H1 (cell line): ENCODE data around the gene CAMKMT. TPM values are rescaled to one million over a fixed set of nuclear protein-coding genes. Genes with fewer than 3 reads are reported as not detected.
A peak's percentile ranks its signal among the peaks of the same experiment; 100 is the strongest.

ENCODE experiments used
- CTCF ChIA-PET: fragments of 300-600 bp; sonication (Branson Sonifier 250); formaldehyde crosslinking; loops from one replicate; lab custom pipeline; 2021; ENCODE audit not compliant: partially characterized antibody; lab: Charles Lee
- POLR2A ChIA-PET: fragments of 300-600 bp; sonication (Branson Sonifier 250); formaldehyde crosslinking; loops from one replicate; lab custom pipeline; 2021; ENCODE audit warnings: inconsistent platforms; ENCODE audit not compliant: partially characterized antibody; lab: Charles Lee
- DNase-seq, 2 experiments: peaks; one replicate each; pipeline versions ENCODE4 v3.0.0 to v3.0.0-alpha.2; 2010 to 2022; ENCODE audit warnings: low spot score in 2 of 2, low read depth in 1 of 2, mixed read lengths in 1 of 2
- FAIRE-seq: peaks from 2 replicates; lab custom pipeline; 2011; peaks lifted over from hg19 to GRCh38; lab: Jason Lieb, UNC
- H2AFZ ChIP-seq: 2 replicates; pipeline ENCODE4 v1.8.1; 2012; ENCODE audit warnings: low read length, inconsistent platforms
- H2AK5ac ChIP-seq: 2 replicates; pipeline ENCODE4 v1.6.1; 2013; ENCODE audit warnings: low read depth, low read length
- H2BK120ac ChIP-seq: replicated peaks from 2 replicates; pipeline ENCODE3; 2013; ENCODE audit warnings: low read depth, low read length, inconsistent platforms
- H2BK12ac ChIP-seq: 2 replicates; pipeline ENCODE4 v1.6.1; 2013; ENCODE audit warnings: low read depth, low read length
- H2BK15ac ChIP-seq: 2 replicates; pipeline ENCODE4 v1.6.1; 2013; ENCODE audit warnings: low read length
- H2BK20ac ChIP-seq: 2 replicates; pipeline ENCODE4 v1.6.1; 2013; ENCODE audit warnings: low read length
- H2BK5ac ChIP-seq: 2 replicates; pipeline ENCODE4 v1.6.1; 2013; ENCODE audit warnings: low read depth, low read length
- H3K14ac ChIP-seq: 2 replicates; pipeline ENCODE4 v1.6.1; 2013; ENCODE audit warnings: inconsistent platforms; ENCODE audit not compliant: insufficient read length
- H3K18ac ChIP-seq: 2 replicates; pipeline ENCODE4 v1.6.1; 2013; ENCODE audit warnings: low read length; ENCODE audit errors: extremely low read depth
- H3K23ac ChIP-seq: 2 replicates; pipeline ENCODE4 v1.6.1; 2013; ENCODE audit warnings: inconsistent platforms; ENCODE audit not compliant: insufficient read length
- H3K23me2 ChIP-seq: 2 replicates; pipeline ENCODE4 v1.6.1; 2013; ENCODE audit warnings: low read depth, low read length
- H3K27ac ChIP-seq: 2 replicates; pipeline ENCODE4 v1.6.1; 2011; ENCODE audit warnings: low read depth, low read length, inconsistent platforms
- H3K27me3 ChIP-seq, 4 experiments: replicated peaks in 1 of 4; 1 replicate in 1 of 4; 2 replicates in 3 of 4; pipeline versions ENCODE4 v1.6.1 to v1.8.1; 2011 to 2013; ENCODE audit warnings: low read length in 3 of 4, mild to moderate bottlenecking in 3 of 4, inconsistent platforms in 2 of 4, mixed read lengths in 2 of 4, moderate library complexity in 1 of 4; ENCODE audit not compliant: control insufficient read depth in 3 of 4, insufficient read depth in 3 of 4; ENCODE audit errors: extremely low read depth in 1 of 4
- H3K36me3 ChIP-seq, 4 experiments: 2 replicates each; pipeline versions ENCODE4 v1.6.1 to v1.8.1; 2011 to 2013; ENCODE audit warnings: mild to moderate bottlenecking in 4 of 4, low read length in 3 of 4, moderate library complexity in 2 of 4, control low read depth in 1 of 4, inconsistent platforms in 1 of 4; ENCODE audit not compliant: insufficient read depth in 4 of 4, control insufficient read depth in 2 of 4
- H3K4ac ChIP-seq: replicated peaks from 2 replicates; pipeline ENCODE3; 2013; ENCODE audit warnings: low read length, low read depth, mixed read lengths, inconsistent platforms; ENCODE audit not compliant: insufficient read length
- H3K4me1 ChIP-seq, 4 experiments: replicated peaks in 1 of 4; 1 replicate in 1 of 4; 2 replicates in 3 of 4; pipeline versions ENCODE4 v1.6.1 to v1.8.1; 2011 to 2013; ENCODE audit warnings: low read length in 3 of 4, inconsistent platforms in 2 of 4, mixed read lengths in 1 of 4; ENCODE audit not compliant: insufficient read depth in 4 of 4, control insufficient read depth in 3 of 4
- H3K4me2 ChIP-seq, 2 experiments: 2 replicates each; pipeline versions ENCODE4 v1.6.1 to v1.8.1; 2011 to 2013; ENCODE audit warnings: low read depth in 2 of 2, low read length in 2 of 2, control low read depth in 1 of 2, inconsistent platforms in 1 of 2, mild to moderate bottlenecking in 1 of 2; ENCODE audit not compliant: insufficient read depth in 1 of 2
- H3K4me3 ChIP-seq, 4 experiments: fragments of 200-600, 300-600 bp in 1 of 4; sonication (generic), shearing (Covaris generic), sonication (Bioruptor Twin) in 1 of 4; 2 replicates each; pipeline versions ENCODE4 v1.5.1 to v1.8.1; 2011 to 2016; ENCODE audit warnings: low read length in 4 of 4, low read depth in 3 of 4, control low read depth in 2 of 4, inconsistent platforms in 2 of 4, mild to moderate bottlenecking in 2 of 4, mixed read lengths in 1 of 4, moderate library complexity in 1 of 4; ENCODE audit not compliant: insufficient read depth in 2 of 4; ENCODE audit errors: extremely low read depth in 1 of 4
- H3K56ac ChIP-seq: replicated peaks from 2 replicates; pipeline ENCODE3; 2013; ENCODE audit warnings: low read depth, mild to moderate bottlenecking, mixed read lengths, low read length, inconsistent platforms; ENCODE audit not compliant: insufficient read length
- H3K79me1 ChIP-seq: 2 replicates; pipeline ENCODE4 v1.6.1; 2013; ENCODE audit warnings: low read depth, low read length, control low read depth
- H3K79me2 ChIP-seq, 2 experiments: 2 replicates each; pipeline versions ENCODE4 v1.6.1 to v1.8.1; 2012 to 2013; ENCODE audit warnings: low read length in 2 of 2, mild to moderate bottlenecking in 2 of 2, inconsistent platforms in 1 of 2; ENCODE audit not compliant: insufficient read depth in 2 of 2, control insufficient read depth in 1 of 2
- H3K9ac ChIP-seq, 4 experiments: replicated peaks in 1 of 4; 1 replicate in 1 of 4; 2 replicates in 3 of 4; pipeline versions ENCODE4 v1.6.1 to v1.8.1; 2011 to 2013; ENCODE audit warnings: low read depth in 3 of 4, low read length in 3 of 4, control low read depth in 2 of 4, mild to moderate bottlenecking in 2 of 4, moderate library complexity in 2 of 4, inconsistent platforms in 1 of 4; ENCODE audit errors: extremely low read depth in 1 of 4
- H3K9me3 ChIP-seq, 2 experiments: 2 replicates each; pipeline versions ENCODE4 v1.6.1 to v1.8.1; 2012 to 2013; ENCODE audit warnings: mild to moderate bottlenecking in 2 of 2, moderate library complexity in 2 of 2, control low read depth in 1 of 2, inconsistent platforms in 1 of 2, low read depth in 1 of 2, low read length in 1 of 2, mixed read lengths in 1 of 2; ENCODE audit not compliant: insufficient read depth in 2 of 2
- H4K20me1 ChIP-seq, 2 experiments: replicated peaks in 1 of 2; 2 replicates each; pipeline versions ENCODE3 to v1.8.1; 2011 to 2013; ENCODE audit warnings: inconsistent platforms in 2 of 2, low read length in 2 of 2, mild to moderate bottlenecking in 1 of 2; ENCODE audit not compliant: insufficient read depth in 2 of 2, control insufficient read depth in 1 of 2
- H4K5ac ChIP-seq: 2 replicates; pipeline ENCODE4 v1.6.1; 2013; ENCODE audit warnings: low read length, low read depth, mixed read lengths, inconsistent platforms; ENCODE audit not compliant: insufficient read length
- H4K8ac ChIP-seq: 2 replicates; pipeline ENCODE4 v1.8.0; 2013; ENCODE audit warnings: mild to moderate bottlenecking, moderate library complexity, low read length, inconsistent platforms; ENCODE audit not compliant: insufficient read depth; ENCODE audit errors: extremely low read depth
- H4K91ac ChIP-seq: replicated peaks from 2 replicates; pipeline ENCODE3; 2013; ENCODE audit warnings: low read length, mixed read lengths, inconsistent platforms; ENCODE audit not compliant: insufficient read length
- E2F6 ChIP-seq: IDR thresholded peaks from 2 replicates; pipeline ENCODE4 v1.6.1; 2012; ENCODE audit warnings: inconsistent platforms
- EP300 ChIP-seq, 2 experiments: IDR thresholded peaks; 1 replicate in 1 of 2; 2 replicates in 1 of 2; pipeline ENCODE4 v1.6.1; 2011 to 2012; ENCODE audit warnings: low read depth in 2 of 2, low read length in 2 of 2, mild to moderate bottlenecking in 2 of 2, borderline replicate concordance in 1 of 2, inconsistent platforms in 1 of 2, moderate library complexity in 1 of 2
- GABPA ChIP-seq: IDR thresholded peaks from 2 replicates; pipeline ENCODE4 v1.6.1; 2011; ENCODE audit warnings: mild to moderate bottlenecking, low read length, moderate library complexity, borderline replicate concordance; ENCODE audit not compliant: insufficient read depth
- GTF2F1 ChIP-seq: IDR thresholded peaks from 2 replicates; pipeline ENCODE4 v1.6.1; 2012; ENCODE audit warnings: low read depth, low read length, improper control_type of control experiment, borderline replicate concordance
- KDM5A ChIP-seq: fragments of 200-600 bp; IDR thresholded peaks from 2 replicates; pipeline ENCODE4 v1.7.1; 2012; ENCODE audit warnings: mild to moderate bottlenecking, low read length, inconsistent platforms, mixed read lengths
- MAFK ChIP-seq: IDR thresholded peaks from 2 replicates; pipeline ENCODE4 v1.6.1; 2012; ENCODE audit warnings: low read depth, mild to moderate bottlenecking, improper control_type of control experiment, low read length
- NANOG ChIP-seq: IDR thresholded peaks from 2 replicates; pipeline ENCODE4 v1.6.1; 2011; ENCODE audit warnings: low read length, low read depth, mild to moderate bottlenecking, inconsistent platforms; ENCODE audit not compliant: insufficient read depth, poor library complexity, severe bottlenecking
- POU5F1 ChIP-seq: IDR thresholded peaks from 2 replicates; pipeline ENCODE4 v1.6.1; 2011; ENCODE audit warnings: low read depth, mild to moderate bottlenecking, low read length, moderate library complexity
- TBP ChIP-seq: IDR thresholded peaks from 2 replicates; pipeline ENCODE4 v1.6.1; 2011; ENCODE audit warnings: low read depth, low read length, improper control_type of control experiment
- TEAD4 ChIP-seq: IDR thresholded peaks from 2 replicates; pipeline ENCODE4 v1.6.1; 2012; ENCODE audit warnings: low read depth, low read length, inconsistent platforms, mixed read lengths
- YY1 ChIP-seq: IDR thresholded peaks from 2 replicates; pipeline ENCODE4 v1.6.1; 2011; ENCODE audit warnings: low read depth, mild to moderate bottlenecking, low read length
- ZNF274 ChIP-seq: IDR thresholded peaks from 2 replicates; pipeline ENCODE4 v1.7.0; 2012; ENCODE audit warnings: low read length, borderline replicate concordance; ENCODE audit errors: extremely low read depth
- WGBS, 2 experiments: shearing (Covaris generic) in 1 of 2; methylation state at CpG; one replicate each; pipeline versions ENCODE4 v1.1.6 to v1.1.7; 2013 to 2015; ENCODE audit warnings: low lambda C conversion rate in 2 of 2, mixed read lengths in 2 of 2, inconsistent platforms in 1 of 2, low coverage in 1 of 2, missing lambda C conversion rate in 1 of 2; ENCODE audit not compliant: insufficient replicate concordance in 2 of 2, insufficient coverage in 1 of 2, insufficient read length in 1 of 2; ENCODE audit errors: extremely low coverage in 1 of 2, missing lambda C conversion rate in 1 of 2; 5-methylcytosine and 5-hydroxymethylcytosine counted together
- polyA plus RNA-seq, 7 experiments: library from polyadenylated mRNA; depleted of rRNA in 3 of 7; stranded (reverse) in 5 of 7; unstranded in 2 of 7; fragments of >200 nt in 5 of 7; fragments of 200-250 nt in 2 of 7; gene quantifications; 1 replicate in 5 of 7; 2 replicates in 1 of 7; 4 replicates in 1 of 7; pipeline versions ENCODE4 v1.2.1 to v1.2.3, GENCODE V29; 2011 to 2013; ENCODE audit warnings: missing spikeins in 2 of 7, mixed read lengths in 2 of 7
- total RNA-seq: library from RNA; stranded (reverse); fragmentation: NEBNext Ultra II Directional; extraction: Animal tissue kit (Norgen Biotek cat#: 25700); gene quantifications from 2 replicates; pipeline ENCODE4 v1.2.1, GENCODE V29; 2021
- TF ChIP-seq, protein P1 (sequence below): IDR thresholded peaks from 2 replicates; pipeline ENCODE4 v1.6.1; 2011; ENCODE audit warnings: low read depth, mild to moderate bottlenecking, low read length; ENCODE audit not compliant: insufficient read depth

CAMKMT gene
- total and polyA plus RNA-seq, 2 of the 8 experiments (the other 6 are each of a cell fraction or from before 2014, with no cell fraction given): 14.7 to 22.4 TPM

- Histone ChIP-seq H3K18ac (no peak overlapping the region), H3K56ac (no peak overlapping the region), H3K9me3 (no peaks in the 10 kb centered on the region), H2BK12ac (no peak overlapping the region), H3K14ac (no peak overlapping the region), H3K23ac (no peak overlapping the region), H3K9ac (no peak overlapping the region), H3K4me1 (peaks cover 0 to 11% (median 6%) of the 10 kb centered on the region in 4 experiments; a peak in 4 of 7 replicates), H3K4me2 (no peak overlapping the region), H2BK5ac (no peak overlapping the region), H2AK5ac (no peak overlapping the region), H3K23me2 (no peaks in the 10 kb centered on the region), H4K20me1 (no peaks in the 10 kb centered on the region), H3K27me3 (no peaks in the 10 kb centered on the region), H2BK15ac (peak overlapping the region; percentile 53; the same call in 1 of the 2 replicates), H3K36me3 (no peaks in the 10 kb centered on the region; a peak in 1 of 8 replicates), H2BK120ac (no peak overlapping the region), H3K27ac (no peak overlapping the region), H2BK20ac (0 out of 2 replicates have a peak overlapping the region, but pooled peaks have one; percentile 43), H3K79me2 (no peaks in the 10 kb centered on the region), H4K5ac (no peak overlapping the region), H4K8ac (no peak overlapping the region), H3K4ac (no peak overlapping the region), H3K4me3 (no peak overlapping the region), H3K79me1 (no peaks in the 10 kb centered on the region; the same call in 1 of the 2 replicates), H2AFZ (no peak overlapping the region), H4K91ac (no peak overlapping the region)
- FAIRE-seq (no peak), DNase-seq (no peak)
- ChIA-PET POLR2A (no interaction called here), CTCF (interaction anchor here (0.7 to 1.9 kb wide), 2 partner anchors 10 to 272 kb away, joined by 3 to 8 read pairs; no protein-coding TSS in a partner anchor)
- 90% methylated on average over 2 of the region's 2 CpGs; no CpG with 5 or more reads in 1 of the 2 experiments for WGBS, 2 experiments
- TF ChIP-seq TEAD4 (no peak), E2F6 (no peak), TBP (no peak), GTF2F1 (no peak), POU5F1 (no peak), EP300 (IDR thresholded peaks at IDR 0.05; ENCODE audit: borderline replicate concordance in 1 of 2, low read depth in 2 of 2, low read length in 2 of 2) (no peak), YY1 (no peak), KDM5A (no peak), ZNF274 (no peak), MAFK (no peak), NANOG (no peak), GABPA (no peak)
- TF ChIP-seq, protein P1, sequence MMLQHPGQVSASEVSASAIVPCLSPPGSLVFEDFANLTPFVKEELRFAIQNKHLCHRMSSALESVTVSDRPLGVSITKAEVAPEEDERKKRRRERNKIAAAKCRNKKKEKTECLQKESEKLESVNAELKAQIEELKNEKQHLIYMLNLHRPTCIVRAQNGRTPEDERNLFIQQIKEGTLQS: no peak
Observed at GRCh38 chr2:44752761-44753160, 391.0 kb downstream of the CAMKMT start.
